GM10266 (cell line): ENCODE measurements around the gene TASOR2.

Experiments
- DNase-seq: peaks from one replicate; pipeline ENCODE4 v3.0.0; 2012; ENCODE audit errors: extremely low spot score
- TF ChIP-seq, protein P1 (sequence below): IDR thresholded peaks from 2 replicates; pipeline ENCODE4 v1.5.1; 2012; ENCODE audit warnings: mild to moderate bottlenecking, low read depth; ENCODE audit not compliant: control insufficient read depth, insufficient read depth; ENCODE audit errors: missing control alignments

Gene TASOR2

DNA sequence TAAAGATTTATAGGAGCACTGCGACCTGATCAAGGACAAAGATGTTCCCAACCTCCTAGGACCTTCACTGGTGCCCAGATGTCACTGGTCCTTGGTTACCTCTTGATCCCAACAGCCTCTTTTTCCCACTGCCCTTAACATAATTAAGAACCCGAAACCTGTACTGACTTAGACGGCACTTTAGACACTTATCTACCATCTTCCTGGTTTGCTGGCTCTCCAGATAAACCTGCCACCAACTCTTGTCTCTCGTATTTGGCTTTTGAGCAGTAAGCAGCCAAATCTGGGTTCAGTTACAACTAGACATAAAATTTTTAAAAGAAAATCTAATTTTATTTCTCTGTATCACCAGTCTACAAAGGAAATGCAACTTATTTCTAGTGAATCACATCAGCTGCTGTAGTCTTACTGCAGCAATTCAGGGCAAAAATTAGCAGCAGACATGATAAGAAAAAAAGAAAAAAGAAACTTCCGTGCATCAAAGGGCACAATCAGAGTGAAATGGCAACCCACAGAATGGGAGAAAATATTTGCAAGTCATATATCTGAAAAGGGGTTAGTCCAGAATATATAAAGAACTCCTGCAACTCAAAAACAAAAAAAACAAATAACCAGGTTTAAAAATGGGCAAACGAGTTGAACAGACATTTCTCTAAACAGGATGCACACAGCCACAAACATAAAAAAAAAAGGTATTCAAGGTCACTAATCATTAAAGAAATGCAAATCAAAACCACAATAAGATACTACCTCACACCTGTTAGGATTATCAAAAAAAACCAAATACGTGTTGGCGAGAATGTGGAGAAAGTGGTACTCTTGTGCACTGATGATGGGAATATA lies 27.7 kb upstream of the TASOR2 start:
- DNase-seq, result no peak
- TF ChIP-seq, protein P1, sequence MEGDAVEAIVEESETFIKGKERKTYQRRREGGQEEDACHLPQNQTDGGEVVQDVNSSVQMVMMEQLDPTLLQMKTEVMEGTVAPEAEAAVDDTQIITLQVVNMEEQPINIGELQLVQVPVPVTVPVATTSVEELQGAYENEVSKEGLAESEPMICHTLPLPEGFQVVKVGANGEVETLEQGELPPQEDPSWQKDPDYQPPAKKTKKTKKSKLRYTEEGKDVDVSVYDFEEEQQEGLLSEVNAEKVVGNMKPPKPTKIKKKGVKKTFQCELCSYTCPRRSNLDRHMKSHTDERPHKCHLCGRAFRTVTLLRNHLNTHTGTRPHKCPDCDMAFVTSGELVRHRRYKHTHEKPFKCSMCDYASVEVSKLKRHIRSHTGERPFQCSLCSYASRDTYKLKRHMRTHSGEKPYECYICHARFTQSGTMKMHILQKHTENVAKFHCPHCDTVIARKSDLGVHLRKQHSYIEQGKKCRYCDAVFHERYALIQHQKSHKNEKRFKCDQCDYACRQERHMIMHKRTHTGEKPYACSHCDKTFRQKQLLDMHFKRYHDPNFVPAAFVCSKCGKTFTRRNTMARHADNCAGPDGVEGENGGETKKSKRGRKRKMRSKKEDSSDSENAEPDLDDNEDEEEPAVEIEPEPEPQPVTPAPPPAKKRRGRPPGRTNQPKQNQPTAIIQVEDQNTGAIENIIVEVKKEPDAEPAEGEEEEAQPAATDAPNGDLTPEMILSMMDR, result no peak

DNA sequence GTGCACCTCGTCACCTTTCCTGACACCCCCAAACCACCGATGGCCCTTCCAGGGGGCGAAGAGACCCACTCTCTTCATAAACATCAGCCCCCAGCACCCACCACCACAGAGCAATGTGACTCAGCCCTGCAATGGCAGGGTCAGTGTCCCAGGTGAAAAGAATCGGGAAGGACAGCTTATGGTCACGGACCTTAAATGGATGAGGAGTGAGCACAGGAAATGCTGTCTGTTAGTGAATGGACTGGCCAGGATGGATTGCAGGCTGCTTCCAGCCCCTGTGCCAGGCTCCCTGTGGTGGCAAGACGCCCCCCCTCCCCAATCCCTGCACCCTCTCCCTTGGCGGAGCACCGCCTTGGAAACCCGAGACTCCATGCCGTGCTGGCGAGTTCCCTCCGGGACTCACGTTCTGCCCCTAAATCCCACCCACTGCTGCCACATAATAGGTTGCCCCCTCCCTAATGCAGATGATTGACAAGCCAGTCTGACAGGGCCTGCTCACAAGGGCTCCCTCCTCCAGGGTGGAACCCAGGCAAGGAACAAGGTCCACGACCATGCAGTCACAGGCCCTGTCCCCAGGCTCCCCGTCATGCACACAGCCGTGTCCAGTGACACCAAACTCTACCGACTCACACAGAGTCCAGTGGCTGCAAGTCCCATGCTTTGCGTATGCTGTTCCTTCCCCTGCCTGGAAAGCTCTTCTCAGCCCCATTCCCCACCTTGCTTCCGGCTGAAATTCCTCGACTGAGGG lies 25.6 kb upstream of the TASOR2 start:
- no peak for DNase-seq
- TF ChIP-seq, protein P1, result no peak

DNA sequence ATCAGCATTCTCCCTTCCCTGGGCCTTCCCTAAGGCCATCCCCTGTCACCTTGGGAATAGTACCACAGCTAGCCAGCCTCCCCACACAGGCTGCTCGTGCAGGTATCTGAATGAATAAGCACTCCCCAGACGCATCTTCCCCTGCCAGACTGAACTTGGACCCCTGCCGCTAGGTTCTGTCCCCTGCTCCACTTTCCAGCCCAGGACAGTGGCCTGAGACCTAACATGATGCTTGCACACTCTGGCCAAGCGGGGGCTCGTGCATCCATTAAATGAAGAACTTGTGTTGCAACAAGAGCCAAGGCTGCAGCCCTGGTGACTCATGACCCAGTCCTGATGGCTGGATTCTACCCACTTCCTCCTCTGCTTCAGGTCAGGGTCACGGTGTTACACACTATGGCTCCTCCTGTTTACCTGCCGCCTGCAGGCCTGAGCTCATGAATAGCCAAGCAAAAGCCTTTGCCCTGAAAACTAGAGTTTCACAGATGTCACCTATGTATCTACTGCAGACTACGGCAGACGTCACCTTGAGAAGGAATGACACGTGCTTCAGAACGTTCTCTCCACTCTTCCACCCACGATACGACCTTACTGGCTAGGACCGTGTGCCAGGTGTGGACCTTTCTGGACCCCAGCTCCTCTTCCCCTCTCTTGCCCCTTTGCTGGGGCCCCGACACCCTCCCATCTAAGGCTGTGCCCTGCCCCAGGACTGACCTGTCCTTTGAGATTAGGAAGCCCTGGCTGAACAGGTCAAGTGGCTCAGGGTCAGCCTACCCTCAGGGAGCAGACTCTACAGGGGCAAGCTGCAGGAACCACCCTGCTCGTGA lies 24.7 kb upstream of the TASOR2 start:
- TF ChIP-seq, protein P1, result no peak
- DNase-seq, result no peak

DNA sequence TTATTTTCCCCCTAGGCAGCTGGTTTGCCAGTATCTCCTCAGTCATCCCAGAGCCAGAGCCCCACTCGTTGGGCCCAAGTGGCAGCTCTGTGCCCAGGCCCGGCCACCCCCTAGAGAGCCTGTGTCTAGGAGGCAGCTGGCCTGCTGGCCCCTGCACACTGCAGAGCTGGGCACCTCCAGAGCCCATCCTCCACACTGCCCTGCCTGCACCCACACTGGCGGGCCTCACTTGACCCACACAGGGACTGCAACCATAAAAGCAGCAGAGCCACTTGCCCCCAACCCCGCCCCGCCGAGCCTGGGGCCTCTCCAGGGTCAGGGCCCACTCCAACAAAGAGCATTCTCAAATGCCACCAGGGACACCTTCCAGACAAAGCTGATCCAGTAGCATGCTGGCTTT lies 23.6 kb upstream of the TASOR2 start:
- no peak for DNase-seq
- TF ChIP-seq, protein P1, result no peak

DNA sequence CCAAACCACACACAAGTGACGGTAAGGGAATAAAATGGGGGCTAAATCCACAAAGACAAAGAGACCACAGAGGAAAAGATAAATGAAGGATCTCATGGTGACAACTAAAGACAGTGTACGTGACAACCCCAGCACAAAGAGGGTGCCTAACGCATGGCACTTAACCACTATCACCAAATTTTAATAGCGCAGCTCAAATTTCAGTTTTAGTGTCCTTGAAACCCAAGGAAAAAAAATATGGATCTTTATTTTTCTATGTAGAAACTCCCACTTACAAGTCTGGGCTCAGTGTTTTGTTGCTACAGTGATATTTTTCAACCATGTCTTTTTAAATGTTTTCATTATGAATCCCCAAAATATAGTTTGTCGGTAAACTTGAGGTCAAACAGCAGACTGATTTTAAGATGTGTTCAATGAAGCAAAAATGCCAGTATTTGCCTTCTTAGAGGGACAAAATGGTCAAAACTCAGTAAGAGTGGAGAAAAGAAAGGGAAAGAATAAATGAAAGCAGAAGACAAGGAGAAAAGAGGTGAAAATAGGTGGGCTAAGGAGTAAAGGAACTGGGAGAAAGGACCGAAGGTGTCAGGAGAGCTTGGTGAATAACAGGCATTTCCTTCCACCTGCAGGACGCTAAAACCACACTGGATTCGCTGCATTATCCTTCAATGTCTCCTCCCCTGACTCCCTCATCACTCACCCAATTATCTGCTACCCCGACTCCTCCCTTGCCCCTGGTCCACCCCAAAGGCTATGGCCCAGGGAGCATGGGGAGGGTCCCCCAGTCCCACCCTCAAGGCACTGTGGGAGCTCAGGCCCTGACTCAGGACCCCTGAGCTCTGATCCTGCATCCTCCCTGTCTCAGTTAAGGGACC lies 21.7 kb upstream of the TASOR2 start:
- DNase-seq, result no peak
- TF ChIP-seq, protein P1, result no peak

DNA sequence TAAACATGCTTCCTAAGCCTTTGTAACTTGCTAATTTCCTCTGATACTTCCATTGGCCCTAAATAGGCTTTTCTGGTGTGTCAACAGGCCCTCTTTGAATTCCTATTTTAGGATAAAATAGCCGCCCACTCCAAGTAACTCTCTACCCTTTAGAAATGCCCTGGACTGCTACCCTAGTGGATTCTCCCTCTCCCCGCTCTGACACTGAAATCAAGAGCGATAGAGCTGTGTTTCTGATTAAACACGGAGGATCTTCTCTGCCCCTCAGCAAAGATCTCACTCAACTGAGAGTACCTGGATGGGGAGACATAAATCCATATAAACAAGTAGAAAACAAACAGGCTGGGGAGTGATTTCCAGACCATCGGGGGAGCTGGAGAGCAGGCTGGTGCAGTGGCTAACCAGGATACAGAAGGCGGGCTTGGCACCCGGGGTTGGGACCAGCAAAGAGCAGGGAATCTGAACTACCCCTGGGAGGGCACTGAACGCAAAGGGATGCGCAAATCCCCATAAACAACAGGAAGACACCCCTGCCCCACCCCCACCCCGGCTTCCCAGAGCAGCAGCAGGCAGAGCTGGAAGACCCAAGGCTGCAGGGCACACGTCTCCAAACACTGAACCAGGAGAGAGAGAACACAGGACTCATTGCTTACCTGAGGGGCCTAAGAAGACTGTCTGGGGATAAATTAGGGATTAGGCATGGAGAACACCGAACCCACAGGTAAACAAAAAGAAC lies 20.8 kb upstream of the TASOR2 start:
- TF ChIP-seq, protein P1, result no peak
- no peak for DNase-seq
